ENCODE measurements around the gene AKNA. TPM values are rescaled to one million over a fixed set of nuclear protein-coding genes. Genes with fewer than 3 reads are reported as not detected.
"Not testable (repeated sequence)": the region's sequence is repeated elsewhere in the genome, so short reads cannot be mapped to it uniquely, and the experiment has no call there.

Gene AKNA
- total RNA-seq, 1 donor from 2014 or later = 43.1 TPM

DNA sequence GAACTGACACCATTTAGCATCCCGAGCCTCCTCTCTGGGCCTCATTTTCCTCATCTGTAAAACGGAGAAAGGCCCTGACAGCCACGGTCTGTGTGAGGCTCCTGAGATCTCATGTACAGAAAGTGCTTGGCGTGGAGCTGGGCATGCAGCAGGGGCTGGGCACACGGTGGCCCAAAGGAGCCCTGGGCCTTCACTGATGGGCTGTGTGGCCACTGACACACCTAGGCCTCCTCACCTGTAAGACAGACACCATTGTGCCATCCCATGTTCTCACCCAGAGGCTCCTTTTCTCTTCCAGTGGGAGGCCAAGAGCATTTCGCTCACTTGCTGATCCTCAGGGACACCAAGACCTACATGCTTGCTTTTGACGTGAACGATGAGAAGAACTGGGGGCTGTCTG is 63.3 kb downstream of the AKNA start:
- TF ChIP-seq, protein P1, sequence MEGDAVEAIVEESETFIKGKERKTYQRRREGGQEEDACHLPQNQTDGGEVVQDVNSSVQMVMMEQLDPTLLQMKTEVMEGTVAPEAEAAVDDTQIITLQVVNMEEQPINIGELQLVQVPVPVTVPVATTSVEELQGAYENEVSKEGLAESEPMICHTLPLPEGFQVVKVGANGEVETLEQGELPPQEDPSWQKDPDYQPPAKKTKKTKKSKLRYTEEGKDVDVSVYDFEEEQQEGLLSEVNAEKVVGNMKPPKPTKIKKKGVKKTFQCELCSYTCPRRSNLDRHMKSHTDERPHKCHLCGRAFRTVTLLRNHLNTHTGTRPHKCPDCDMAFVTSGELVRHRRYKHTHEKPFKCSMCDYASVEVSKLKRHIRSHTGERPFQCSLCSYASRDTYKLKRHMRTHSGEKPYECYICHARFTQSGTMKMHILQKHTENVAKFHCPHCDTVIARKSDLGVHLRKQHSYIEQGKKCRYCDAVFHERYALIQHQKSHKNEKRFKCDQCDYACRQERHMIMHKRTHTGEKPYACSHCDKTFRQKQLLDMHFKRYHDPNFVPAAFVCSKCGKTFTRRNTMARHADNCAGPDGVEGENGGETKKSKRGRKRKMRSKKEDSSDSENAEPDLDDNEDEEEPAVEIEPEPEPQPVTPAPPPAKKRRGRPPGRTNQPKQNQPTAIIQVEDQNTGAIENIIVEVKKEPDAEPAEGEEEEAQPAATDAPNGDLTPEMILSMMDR (IDR thresholded peaks at IDR 0.05) = no peak

DNA sequence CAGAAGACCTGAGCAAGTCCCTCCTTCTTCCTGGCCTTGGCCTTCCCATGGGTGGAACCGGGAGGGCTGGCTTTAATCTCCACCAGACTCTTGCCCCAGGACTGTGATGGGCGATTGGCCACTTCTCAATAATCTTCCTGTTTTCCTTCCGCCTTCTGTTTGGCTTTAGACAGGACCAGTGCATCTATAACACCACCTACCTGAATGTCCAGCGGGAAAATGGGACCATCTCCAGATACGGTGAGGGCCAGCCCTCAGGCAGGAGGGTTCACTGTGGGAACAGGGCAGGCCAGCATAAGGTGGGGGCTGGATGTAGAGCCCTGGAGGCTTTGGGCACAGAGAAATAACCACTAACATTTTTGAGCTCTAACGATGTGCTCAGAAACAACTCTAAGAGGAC is 63.9 kb downstream of the AKNA start:
- DNase-seq (ENCODE audit: low spot score); H3K36me3 Mint-ChIP-seq (ENCODE audit: low read depth); H3K27ac Mint-ChIP-seq (ENCODE audit: unreplicated experiment): not testable (repeated sequence)

More for the DNA sequence above, 63.3 kb downstream of the AKNA start:
- no peaks in the 10 kb centered on the region for H3K9me3 Mint-ChIP-seq (ENCODE audit: low read depth)
- no peaks in the 10 kb centered on the region for H3K27me3 Mint-ChIP-seq (ENCODE audit: low read depth)
- no peaks in the 10 kb centered on the region for H3K36me3 Mint-ChIP-seq (ENCODE audit: low read depth)
- no peak overlapping the region for H3K27ac Mint-ChIP-seq (ENCODE audit: unreplicated experiment)
- H3K4me1 Mint-ChIP-seq (ENCODE audit: low read depth) = no peaks in the 10 kb centered on the region
- DNase-seq (ENCODE audit: low spot score) = peak; percentile 98
- H3K4me3 Mint-ChIP-seq (ENCODE audit: unreplicated experiment) = no peak overlapping the region

GRCh38 chr9:114322831-114323531 is 64.8 kb downstream of the AKNA start, which contains the start of gene ORM1:
Gene ORM1 (plus strand): TSS chr9:114323098. CDS start chr9:114323134, 36 bp downstream.
- H3K9me3 Mint-ChIP-seq (ENCODE audit: low read depth); H3K27me3 Mint-ChIP-seq (ENCODE audit: low read depth); H3K36me3 Mint-ChIP-seq (ENCODE audit: low read depth); H3K27ac Mint-ChIP-seq (ENCODE audit: unreplicated experiment); H3K4me1 Mint-ChIP-seq (ENCODE audit: low read depth); H3K4me3 Mint-ChIP-seq (ENCODE audit: unreplicated experiment): not testable (repeated sequence)
- DNase-seq (ENCODE audit: low spot score) = peak; percentile 96

More for the DNA sequence above, 63.9 kb downstream of the AKNA start:
- H3K4me3 Mint-ChIP-seq (ENCODE audit: unreplicated experiment); H3K9me3 Mint-ChIP-seq (ENCODE audit: low read depth); H3K4me1 Mint-ChIP-seq (ENCODE audit: low read depth); H3K27me3 Mint-ChIP-seq (ENCODE audit: low read depth): not testable (repeated sequence)

GRCh38 chr9:114322160-114322818 is 65.5 kb downstream of the AKNA start:
- peak; percentile 30 for DNase-seq (ENCODE audit: low spot score)
- not testable (repeated sequence) for H3K36me3 Mint-ChIP-seq (ENCODE audit: low read depth); H3K27me3 Mint-ChIP-seq (ENCODE audit: low read depth); H3K4me1 Mint-ChIP-seq (ENCODE audit: low read depth); H3K4me3 Mint-ChIP-seq (ENCODE audit: unreplicated experiment); H3K9me3 Mint-ChIP-seq (ENCODE audit: low read depth); H3K27ac Mint-ChIP-seq (ENCODE audit: unreplicated experiment)

- H3K27ac Mint-ChIP-seq (ENCODE audit: unreplicated experiment) = no peak overlapping the region
- H3K4me3 Mint-ChIP-seq (ENCODE audit: unreplicated experiment) = no peak overlapping the region
Measured at GRCh38 chr9:114321759-114322158, 66.0 kb downstream of the AKNA start.

GRCh38 chr9:114320710-114321109 is 67.1 kb downstream of the AKNA start:
- not testable (repeated sequence) for H3K27me3 Mint-ChIP-seq (ENCODE audit: low read depth); H3K27ac Mint-ChIP-seq (ENCODE audit: unreplicated experiment); H3K36me3 Mint-ChIP-seq (ENCODE audit: low read depth); H3K4me1 Mint-ChIP-seq (ENCODE audit: low read depth); H3K4me3 Mint-ChIP-seq (ENCODE audit: unreplicated experiment); H3K9me3 Mint-ChIP-seq (ENCODE audit: low read depth)
- DNase-seq (ENCODE audit: low spot score) = peak; percentile 36

More at GRCh38 chr9:114321759-114322158, 66.0 kb downstream of the AKNA start:
- no peaks in the 10 kb centered on the region for H3K27me3 Mint-ChIP-seq (ENCODE audit: low read depth)
- no peaks in the 10 kb centered on the region for H3K9me3 Mint-ChIP-seq (ENCODE audit: low read depth)
- TF ChIP-seq, protein P1 (IDR thresholded peaks at IDR 0.05) = no peak
- peaks cover 7% of the 10 kb centered on the region for H3K4me1 Mint-ChIP-seq (ENCODE audit: low read depth)
- DNase-seq (ENCODE audit: low spot score) = peak; percentile 20
- no peaks in the 10 kb centered on the region for H3K36me3 Mint-ChIP-seq (ENCODE audit: low read depth)

GRCh38 chr9:114319147-114319546 is 68.6 kb downstream of the AKNA start:
- H3K4me3 Mint-ChIP-seq (ENCODE audit: unreplicated experiment) = no peak overlapping the region
- TF ChIP-seq, protein P1 (IDR thresholded peaks at IDR 0.05) = no peak
- DNase-seq (ENCODE audit: low spot score) = peak; percentile 12
- peaks cover 7% of the 10 kb centered on the region for H3K4me1 Mint-ChIP-seq (ENCODE audit: low read depth)
- H3K9me3 Mint-ChIP-seq (ENCODE audit: low read depth) = no peaks in the 10 kb centered on the region
- no peaks in the 10 kb centered on the region for H3K36me3 Mint-ChIP-seq (ENCODE audit: low read depth)
- H3K27ac Mint-ChIP-seq (ENCODE audit: unreplicated experiment) = peak overlapping the region; percentile 18
- H3K27me3 Mint-ChIP-seq (ENCODE audit: low read depth) = no peaks in the 10 kb centered on the region

All from chondrocyte (in vitro differentiated cells).